ENCODE results near the gene SULT4A1. TPM values are rescaled to one million over a fixed set of nuclear protein-coding genes. Genes with fewer than 3 reads are reported as not detected.

Gene SULT4A1
- total and polyA plus RNA-seq, 4 donors, result 0.08 to 0.37 TPM; not detected in 2

DNA sequence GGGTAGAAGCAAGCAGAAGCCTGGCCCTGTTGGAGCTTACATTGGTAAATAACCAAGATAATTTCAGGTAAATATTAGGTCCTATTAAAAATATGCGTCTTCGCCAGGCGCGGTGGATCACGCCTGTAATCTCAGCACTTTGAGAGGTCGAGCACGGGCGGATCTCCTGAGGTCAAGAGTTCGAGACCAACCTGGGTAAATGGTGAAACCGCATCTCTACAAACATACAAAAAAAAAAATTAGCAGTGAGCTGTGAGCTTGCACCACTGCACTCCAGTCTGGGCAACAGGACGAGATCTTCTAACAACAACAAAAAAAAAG, 529 bp upstream of the SULT4A1 start:
- no peak overlapping the region for H3K27ac ChIP-seq (ENCODE audit: low read depth in 1 of 2, low read length in 2 of 2)
- H3K4me1 ChIP-seq (ENCODE audit: control insufficient read depth in 4 of 4, insufficient read depth in 4 of 4, low read length in 3 of 4), result peaks cover 0 to 7% (median 3%) of the 10 kb centered on the region in 4 donors
- no peak for DNase-seq (ENCODE audit: low spot score)
- no peak overlapping the region for H3K9ac ChIP-seq (ENCODE audit: low read depth in 1 of 2, low read length in 2 of 2)
- H3K9me3 ChIP-seq (ENCODE audit: control insufficient read depth in 4 of 4, low read length in 3 of 4), result no peaks in the 10 kb centered on the region
- TF ChIP-seq GABPA (IDR thresholded peaks at IDR 0.05 in 1 of 2, conservative IDR thresholded peaks at IDR 0.05 in 1 of 2) (no peak), JUND (IDR thresholded peaks at IDR 0.05) (no peak), TAF1 (conservative IDR thresholded peaks at IDR 0.05) (no peak), YY1 (IDR thresholded peaks at IDR 0.05) (no peak), RXRA (IDR thresholded peaks at IDR 0.05) (no peak), HNF4A (conservative IDR thresholded peaks at IDR 0.05) (no peak), NR2F2 (IDR thresholded peaks at IDR 0.05) (no peak), RAD21 (IDR thresholded peaks at IDR 0.05) (no peak)
- TF ChIP-seq, protein P1, sequence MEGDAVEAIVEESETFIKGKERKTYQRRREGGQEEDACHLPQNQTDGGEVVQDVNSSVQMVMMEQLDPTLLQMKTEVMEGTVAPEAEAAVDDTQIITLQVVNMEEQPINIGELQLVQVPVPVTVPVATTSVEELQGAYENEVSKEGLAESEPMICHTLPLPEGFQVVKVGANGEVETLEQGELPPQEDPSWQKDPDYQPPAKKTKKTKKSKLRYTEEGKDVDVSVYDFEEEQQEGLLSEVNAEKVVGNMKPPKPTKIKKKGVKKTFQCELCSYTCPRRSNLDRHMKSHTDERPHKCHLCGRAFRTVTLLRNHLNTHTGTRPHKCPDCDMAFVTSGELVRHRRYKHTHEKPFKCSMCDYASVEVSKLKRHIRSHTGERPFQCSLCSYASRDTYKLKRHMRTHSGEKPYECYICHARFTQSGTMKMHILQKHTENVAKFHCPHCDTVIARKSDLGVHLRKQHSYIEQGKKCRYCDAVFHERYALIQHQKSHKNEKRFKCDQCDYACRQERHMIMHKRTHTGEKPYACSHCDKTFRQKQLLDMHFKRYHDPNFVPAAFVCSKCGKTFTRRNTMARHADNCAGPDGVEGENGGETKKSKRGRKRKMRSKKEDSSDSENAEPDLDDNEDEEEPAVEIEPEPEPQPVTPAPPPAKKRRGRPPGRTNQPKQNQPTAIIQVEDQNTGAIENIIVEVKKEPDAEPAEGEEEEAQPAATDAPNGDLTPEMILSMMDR (IDR thresholded peaks at IDR 0.05; ENCODE audit: low read depth, low read length, missing input control), result no peak
- TF ChIP-seq, protein P2, sequence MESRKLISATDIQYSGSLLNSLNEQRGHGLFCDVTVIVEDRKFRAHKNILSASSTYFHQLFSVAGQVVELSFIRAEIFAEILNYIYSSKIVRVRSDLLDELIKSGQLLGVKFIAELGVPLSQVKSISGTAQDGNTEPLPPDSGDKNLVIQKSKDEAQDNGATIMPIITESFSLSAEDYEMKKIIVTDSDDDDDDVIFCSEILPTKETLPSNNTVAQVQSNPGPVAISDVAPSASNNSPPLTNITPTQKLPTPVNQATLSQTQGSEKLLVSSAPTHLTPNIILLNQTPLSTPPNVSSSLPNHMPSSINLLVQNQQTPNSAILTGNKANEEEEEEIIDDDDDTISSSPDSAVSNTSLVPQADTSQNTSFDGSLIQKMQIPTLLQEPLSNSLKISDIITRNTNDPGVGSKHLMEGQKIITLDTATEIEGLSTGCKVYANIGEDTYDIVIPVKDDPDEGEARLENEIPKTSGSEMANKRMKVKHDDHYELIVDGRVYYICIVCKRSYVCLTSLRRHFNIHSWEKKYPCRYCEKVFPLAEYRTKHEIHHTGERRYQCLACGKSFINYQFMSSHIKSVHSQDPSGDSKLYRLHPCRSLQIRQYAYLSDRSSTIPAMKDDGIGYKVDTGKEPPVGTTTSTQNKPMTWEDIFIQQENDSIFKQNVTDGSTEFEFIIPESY (IDR thresholded peaks at IDR 0.05), result no peak
- H3K27me3 ChIP-seq (ENCODE audit: control insufficient read depth in 4 of 4, insufficient read depth in 4 of 4, low read length in 3 of 4), result peaks cover 2 to 12% (median 8%) of the 10 kb centered on the region in 4 donors
- no peaks in the 10 kb centered on the region for H3K36me3 ChIP-seq (ENCODE audit: control insufficient read depth in 4 of 4, insufficient read depth in 3 of 4, low read depth in 1 of 4, low read length in 3 of 4)
- H3K4me3 ChIP-seq (ENCODE audit: low read depth in 1 of 3, low read length in 3 of 3), result no peak overlapping the region
- WGBS, result 53% methylated on average over 11 of the region's 11 CpGs

DNA sequence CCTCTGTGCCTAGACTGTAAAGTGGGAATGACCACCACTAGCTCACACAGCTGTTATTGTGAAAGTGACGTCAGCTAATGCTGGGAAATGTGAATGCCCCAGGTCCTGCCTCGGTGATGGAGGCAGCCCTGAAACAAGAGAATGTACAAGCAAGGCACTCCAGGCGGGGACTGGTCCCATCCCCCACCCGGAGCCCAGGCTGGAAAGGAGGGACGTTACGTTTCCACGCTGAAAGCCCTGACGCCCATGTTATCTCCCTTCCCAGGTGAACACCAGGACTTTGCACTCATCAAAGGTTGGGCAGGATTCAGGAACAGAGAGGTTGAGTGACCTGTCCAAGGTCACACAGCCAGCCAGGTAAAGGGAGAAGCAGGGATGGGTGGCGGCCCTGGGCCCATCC, 784 bp downstream of the SULT4A1 start:
- Histone ChIP-seq H3K9ac (ENCODE audit: low read depth in 1 of 2, low read length in 2 of 2) (no peak overlapping the region), H3K9me3 (ENCODE audit: control insufficient read depth in 4 of 4, low read length in 3 of 4) (peaks cover 0 to 2% (median 0%) of the 10 kb centered on the region in 4 donors), H3K4me3 (ENCODE audit: low read depth in 1 of 3, low read length in 3 of 3) (no peak overlapping the region), H3K27ac (ENCODE audit: low read depth in 1 of 2, low read length in 2 of 2) (no peak overlapping the region), H3K36me3 (ENCODE audit: control insufficient read depth in 4 of 4, insufficient read depth in 3 of 4, low read depth in 1 of 4, low read length in 3 of 4) (no peaks in the 10 kb centered on the region), H3K27me3 (ENCODE audit: control insufficient read depth in 4 of 4, insufficient read depth in 4 of 4, low read length in 3 of 4) (peaks cover 2 to 12% (median 8%) of the 10 kb centered on the region in 4 donors), H3K4me1 (ENCODE audit: control insufficient read depth in 4 of 4, insufficient read depth in 4 of 4, low read length in 3 of 4) (peaks cover 0 to 7% (median 3%) of the 10 kb centered on the region in 4 donors)
- WGBS, result 40% methylated on average over 9 of the region's 9 CpGs
- TF ChIP-seq FOXA1 (IDR thresholded peaks at IDR 0.05) (no peak), GABPA (IDR thresholded peaks at IDR 0.05 in 1 of 2, conservative IDR thresholded peaks at IDR 0.05 in 1 of 2) (no peak), FOXA2 (IDR thresholded peaks at IDR 0.05) (no peak), HNF4G (IDR thresholded peaks at IDR 0.05) (no peak), RXRA (IDR thresholded peaks at IDR 0.05) (no peak), EGR1 (IDR thresholded peaks at IDR 0.05; ENCODE audit: low read depth in 2 of 2) (no peak), TAF1 (conservative IDR thresholded peaks at IDR 0.05) (no peak), HNF4A (conservative IDR thresholded peaks at IDR 0.05) (no peak), NR2F2 (IDR thresholded peaks at IDR 0.05) (no peak), YY1 (IDR thresholded peaks at IDR 0.05) (no peak)
- TF ChIP-seq, protein P2 (IDR thresholded peaks at IDR 0.05), result no peak
- TF ChIP-seq, protein P3, sequence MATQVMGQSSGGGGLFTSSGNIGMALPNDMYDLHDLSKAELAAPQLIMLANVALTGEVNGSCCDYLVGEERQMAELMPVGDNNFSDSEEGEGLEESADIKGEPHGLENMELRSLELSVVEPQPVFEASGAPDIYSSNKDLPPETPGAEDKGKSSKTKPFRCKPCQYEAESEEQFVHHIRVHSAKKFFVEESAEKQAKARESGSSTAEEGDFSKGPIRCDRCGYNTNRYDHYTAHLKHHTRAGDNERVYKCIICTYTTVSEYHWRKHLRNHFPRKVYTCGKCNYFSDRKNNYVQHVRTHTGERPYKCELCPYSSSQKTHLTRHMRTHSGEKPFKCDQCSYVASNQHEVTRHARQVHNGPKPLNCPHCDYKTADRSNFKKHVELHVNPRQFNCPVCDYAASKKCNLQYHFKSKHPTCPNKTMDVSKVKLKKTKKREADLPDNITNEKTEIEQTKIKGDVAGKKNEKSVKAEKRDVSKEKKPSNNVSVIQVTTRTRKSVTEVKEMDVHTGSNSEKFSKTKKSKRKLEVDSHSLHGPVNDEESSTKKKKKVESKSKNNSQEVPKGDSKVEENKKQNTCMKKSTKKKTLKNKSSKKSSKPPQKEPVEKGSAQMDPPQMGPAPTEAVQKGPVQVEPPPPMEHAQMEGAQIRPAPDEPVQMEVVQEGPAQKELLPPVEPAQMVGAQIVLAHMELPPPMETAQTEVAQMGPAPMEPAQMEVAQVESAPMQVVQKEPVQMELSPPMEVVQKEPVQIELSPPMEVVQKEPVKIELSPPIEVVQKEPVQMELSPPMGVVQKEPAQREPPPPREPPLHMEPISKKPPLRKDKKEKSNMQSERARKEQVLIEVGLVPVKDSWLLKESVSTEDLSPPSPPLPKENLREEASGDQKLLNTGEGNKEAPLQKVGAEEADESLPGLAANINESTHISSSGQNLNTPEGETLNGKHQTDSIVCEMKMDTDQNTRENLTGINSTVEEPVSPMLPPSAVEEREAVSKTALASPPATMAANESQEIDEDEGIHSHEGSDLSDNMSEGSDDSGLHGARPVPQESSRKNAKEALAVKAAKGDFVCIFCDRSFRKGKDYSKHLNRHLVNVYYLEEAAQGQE (IDR thresholded peaks at IDR 0.05), result no peak
- no peak for DNase-seq (ENCODE audit: low spot score)

All from liver (tissue), 9 donors.